RWPE1 (cell line): ENCODE results near the gene TCEAL7.
A peak's percentile ranks its signal among the peaks of the same experiment; 100 is the strongest.

Source experiments
- CTCF ChIA-PET: fragments of 350-600 bp; sonication (Branson Sonifier 250); formaldehyde crosslinking; extraction: SDS; loops from one replicate; lab custom pipeline; 2021; lab: Yijun Ruan, JAX
- POLR2A ChIA-PET: fragments of 400-600 bp; formaldehyde crosslinking; extraction: SDS; loops from one replicate; lab custom pipeline; 2020; ENCODE audit warnings: antibody characterized with exemption; ENCODE audit not compliant: low non-redundant PET; lab: Yijun Ruan, JAX
- DNase-seq: peaks from one replicate; pipeline ENCODE4 v3.0.0; 2012; ENCODE audit warnings: low spot score
- H3K27ac ChIP-seq: fragments of 450-650 bp; 2 replicates; pipeline ENCODE4 v1.5.1; 2017
- CTCF ChIP-seq: fragments of 450-650 bp; conservative IDR thresholded peaks from 2 replicates; pipeline ENCODE4 v1.5.1; 2017; ENCODE audit warnings: low read depth, mild to moderate bottlenecking

Gene TCEAL7

GRCh38 chrX:103362474-103362873 is 32.4 kb downstream of the TCEAL7 start:
- no peak for TF ChIP-seq CTCF
- no peak overlapping the region for H3K27ac ChIP-seq
- ChIA-PET CTCF (no interaction called here), POLR2A (no interaction called here)
- peak; percentile 61 for DNase-seq

GRCh38 chrX:103363046-103363445 is 33.0 kb downstream of the TCEAL7 start:
- no peak for DNase-seq
- no peak for TF ChIP-seq CTCF
- CTCF ChIA-PET = interaction anchor here (0.6 kb wide), 1 partner anchor 515 kb away, joined by 3 read pairs; no protein-coding TSS in a partner anchor
- POLR2A ChIA-PET = no interaction called here
- no peak overlapping the region for H3K27ac ChIP-seq

- CTCF ChIA-PET = no interaction called here
- H3K27ac ChIP-seq = peak overlapping the region; percentile 62
Measured at GRCh38 chrX:103367502-103367901, 37.5 kb downstream of the TCEAL7 start.

GRCh38 chrX:103369479-103369878 is 39.4 kb downstream of the TCEAL7 start:
- POLR2A ChIA-PET = no interaction called here
- no peak overlapping the region for H3K27ac ChIP-seq
- no peak for DNase-seq
- no peak for TF ChIP-seq CTCF
- CTCF ChIA-PET = no interaction called here

More at GRCh38 chrX:103367502-103367901, 37.5 kb downstream of the TCEAL7 start:
- no peak for TF ChIP-seq CTCF
- peak; percentile 32 for DNase-seq
- POLR2A ChIA-PET = no interaction called here

GRCh38 chrX:103372886-103373285 is 42.8 kb downstream of the TCEAL7 start:
- no peak for TF ChIP-seq CTCF
- no peak overlapping the region for H3K27ac ChIP-seq
- ChIA-PET POLR2A (no interaction called here), CTCF (interaction anchor here (0.6 kb wide), 2 partner anchors 33 to 1332 kb away, joined by 3 read pairs; no protein-coding TSS in a partner anchor)
- DNase-seq = no peak

GRCh38 chrX:103373581-103373980 is 43.5 kb downstream of the TCEAL7 start:
- CTCF ChIA-PET = no interaction called here
- DNase-seq = no peak
- H3K27ac ChIP-seq = no peak overlapping the region
- no peak for TF ChIP-seq CTCF
- POLR2A ChIA-PET = no interaction called here
